ENCODE data around the gene EME2.

The EME2 gene

DNA sequence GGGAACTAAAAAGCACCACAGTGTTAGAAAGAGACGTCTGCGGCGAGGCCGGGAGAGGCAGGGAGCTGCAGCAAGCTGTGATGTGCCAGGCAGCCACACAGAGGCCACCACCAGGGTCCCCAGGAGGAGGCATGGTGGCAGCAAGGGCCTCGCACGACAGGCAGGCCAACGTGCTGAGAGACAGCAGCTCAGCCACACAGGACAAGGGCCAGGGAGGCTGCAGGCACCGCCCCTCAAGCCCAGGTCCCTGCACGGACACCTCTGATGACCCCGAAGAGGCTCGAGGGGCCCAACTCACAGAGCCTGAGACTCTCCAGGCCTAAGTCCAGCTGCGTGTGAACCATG lies 48.3 kb downstream of the EME2 start:
- no peak for DNase-seq

DNA sequence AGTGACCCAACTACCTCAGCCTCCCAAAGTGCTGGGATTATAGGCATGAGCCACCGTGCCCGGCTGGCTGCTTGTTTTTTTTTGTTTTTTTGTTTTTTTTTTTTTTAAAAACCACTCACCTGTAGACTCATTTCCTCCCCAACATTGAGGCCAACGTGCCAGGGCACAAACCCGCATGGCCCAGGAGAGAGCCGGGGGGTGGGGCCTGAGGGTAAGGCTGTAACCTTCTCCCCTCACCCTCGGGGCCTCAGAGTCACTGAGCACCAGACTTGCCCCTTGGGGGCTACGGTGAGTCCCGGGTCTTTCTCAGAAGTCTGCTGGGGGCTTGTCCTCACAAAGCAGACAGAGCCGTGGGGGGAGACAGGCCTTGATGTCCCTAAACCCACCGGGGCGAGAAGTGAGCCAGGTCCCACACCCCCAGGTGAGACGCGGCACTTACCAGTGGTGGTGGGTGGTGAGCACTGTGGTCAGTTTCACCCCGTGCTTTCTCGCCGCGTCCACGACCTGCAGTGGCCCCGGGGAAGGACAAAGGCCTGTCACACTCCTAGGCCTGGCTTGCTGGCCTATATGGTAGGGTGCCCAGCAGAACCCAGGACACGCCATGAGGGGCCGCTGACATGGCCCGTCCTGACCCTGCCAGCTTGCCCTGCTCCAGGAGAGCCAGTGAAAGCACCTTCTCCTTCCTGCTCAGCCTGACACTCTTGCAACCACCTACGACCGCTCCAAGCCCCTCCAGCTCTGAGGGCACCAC lies 49.4 kb downstream of the EME2 start:
- DNase-seq: no peak

DNA sequence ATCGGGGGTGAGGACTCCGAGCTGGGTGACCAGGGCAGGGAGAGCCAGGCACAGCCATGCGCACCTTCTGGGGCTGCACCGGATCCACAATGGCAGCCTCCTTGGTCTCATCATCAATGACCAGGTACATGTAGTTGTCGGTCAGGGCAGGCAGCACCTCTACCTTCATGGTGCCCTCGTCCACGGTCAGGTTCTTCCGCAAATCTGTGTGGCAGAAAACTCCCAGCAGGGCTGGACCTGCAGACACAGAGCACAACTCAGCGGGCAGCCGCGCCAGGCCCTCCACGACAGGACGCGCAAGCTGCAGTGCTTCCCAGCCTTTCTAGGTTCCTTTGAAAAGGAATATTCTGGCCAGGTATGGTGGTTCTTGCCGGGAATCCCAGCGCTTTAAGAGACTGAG lies 50.2 kb downstream of the EME2 start:
- no peak for DNase-seq

DNA sequence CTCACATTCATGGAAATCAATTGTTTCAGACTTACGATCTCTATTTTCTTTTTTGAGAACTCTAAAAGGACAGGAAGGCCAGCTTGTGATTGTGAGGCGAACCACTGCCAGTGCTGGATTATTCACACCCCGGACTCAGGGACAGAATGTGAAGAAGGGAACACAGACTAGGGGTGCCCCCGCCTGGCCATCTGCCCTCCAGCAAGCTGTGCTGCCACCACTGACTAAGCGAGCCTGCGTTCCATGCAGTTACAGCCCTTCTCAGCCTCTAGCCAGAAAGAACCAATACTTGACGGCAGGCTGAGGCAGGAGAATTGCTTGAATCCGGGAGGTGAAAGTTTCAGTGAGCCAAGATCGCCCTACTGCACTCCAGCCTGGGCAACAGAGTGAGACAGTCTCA lies 51.2 kb downstream of the EME2 start:
- no peak for DNase-seq

DNA sequence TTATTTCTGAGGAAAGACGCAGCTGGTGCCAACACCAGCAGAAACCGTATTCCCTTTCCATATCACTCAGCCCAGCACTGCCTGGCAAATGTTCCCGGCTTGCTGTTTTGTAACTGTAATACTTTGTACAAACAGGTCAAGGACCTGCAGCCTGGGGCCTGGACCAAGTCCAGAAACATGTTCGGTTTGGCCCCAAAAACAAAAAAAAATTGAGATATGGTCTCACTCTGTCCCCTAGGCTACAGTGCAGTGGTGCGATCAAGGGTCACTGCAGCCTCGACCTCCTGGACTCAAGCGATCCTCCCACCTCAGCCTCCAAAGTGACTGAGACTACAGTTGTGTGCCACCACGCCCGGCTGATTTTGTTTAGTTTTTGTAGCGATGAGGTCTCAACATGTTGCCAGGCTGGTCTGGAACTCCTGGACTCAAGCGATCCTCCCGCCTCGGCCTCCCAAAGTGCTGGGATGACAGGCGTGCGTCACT lies 52.8 kb downstream of the EME2 start:
- no peak for DNase-seq
